GM12872 (cell line): ENCODE results near the gene P2RX6.

Experiments
- CTCF ChIP-seq: IDR thresholded peaks from 3 replicates; pipeline ENCODE4 v1.5.1; 2011; ENCODE audit warnings: low read depth, mild to moderate bottlenecking, low read length, moderate library complexity; ENCODE audit not compliant: insufficient read depth

The P2RX6 gene

GRCh38 chr22:21051145-21051830 lies 36.3 kb downstream of the P2RX6 start:
- no peak for TF ChIP-seq CTCF

GRCh38 chr22:21051831-21052400 lies 37.0 kb downstream of the P2RX6 start:
- TF ChIP-seq CTCF = no peak

- TF ChIP-seq CTCF = no peak
Observed at GRCh38 chr22:21052715-21053459, 37.9 kb downstream of the P2RX6 start.

- TF ChIP-seq CTCF = no peak
Observed at GRCh38 chr22:21054046-21054713, 39.2 kb downstream of the P2RX6 start.

GRCh38 chr22:21054714-21055563 lies 40.0 kb downstream of the P2RX6 start:
- TF ChIP-seq CTCF = no peak

GRCh38 chr22:21055564-21055834 lies 40.5 kb downstream of the P2RX6 start:
- no peak for TF ChIP-seq CTCF
